IPS-NIHi11 (cell line): ENCODE results near the gene DNAAF9.
"Not testable (repeated sequence)": the region's sequence is repeated elsewhere in the genome, so short reads cannot be mapped to it uniquely, and the experiment has no call there.

ENCODE experiments used
- DNase-seq: peaks from one replicate; pipeline ENCODE4 v3.0.0; 2012; ENCODE audit warnings: mixed read lengths, low spot score

DNAAF9 gene

DNA sequence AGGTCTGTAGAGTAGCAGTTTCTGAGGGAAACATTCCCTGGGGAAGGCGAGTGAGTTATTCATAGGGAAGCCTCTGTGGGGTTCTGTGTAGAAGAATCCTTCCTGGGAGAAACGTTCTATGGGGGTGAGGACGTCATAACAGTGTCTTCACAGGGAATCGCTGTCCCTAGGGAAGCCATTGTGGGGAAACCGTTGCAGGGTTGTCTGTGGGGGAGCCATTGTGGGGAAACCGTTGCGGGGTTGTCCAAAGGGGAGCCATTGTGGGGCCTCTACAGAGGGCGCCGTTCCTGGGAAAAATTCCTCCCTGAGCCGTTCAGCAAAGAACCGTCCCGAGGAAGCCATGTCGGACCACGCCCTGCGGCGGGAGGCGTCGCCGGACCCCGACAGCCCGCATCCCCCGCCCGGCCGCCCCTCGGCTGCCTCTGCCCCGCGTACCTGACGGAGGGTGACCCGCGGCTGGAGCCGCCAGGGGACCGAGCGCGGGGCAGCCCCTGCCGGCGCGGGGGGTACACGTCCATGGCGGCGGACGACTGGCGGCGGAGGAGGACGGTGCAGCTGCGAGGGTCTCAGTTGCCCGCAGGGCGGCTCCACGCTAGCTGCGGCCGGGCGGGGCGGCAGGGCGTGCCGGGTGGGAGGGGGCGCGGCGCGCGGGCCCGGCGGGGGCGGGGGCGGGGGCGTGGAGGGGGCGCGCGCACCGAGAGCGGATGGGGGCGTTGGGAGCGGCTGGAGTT, at the start of gene DNAAF9:
Gene DNAAF9, minus strand, starts transcription at position 630 of the 731 bp plus-strand sequence. Its CDS starts 112 bp downstream, at position 518.
- peak; percentile 86 for DNase-seq

DNA sequence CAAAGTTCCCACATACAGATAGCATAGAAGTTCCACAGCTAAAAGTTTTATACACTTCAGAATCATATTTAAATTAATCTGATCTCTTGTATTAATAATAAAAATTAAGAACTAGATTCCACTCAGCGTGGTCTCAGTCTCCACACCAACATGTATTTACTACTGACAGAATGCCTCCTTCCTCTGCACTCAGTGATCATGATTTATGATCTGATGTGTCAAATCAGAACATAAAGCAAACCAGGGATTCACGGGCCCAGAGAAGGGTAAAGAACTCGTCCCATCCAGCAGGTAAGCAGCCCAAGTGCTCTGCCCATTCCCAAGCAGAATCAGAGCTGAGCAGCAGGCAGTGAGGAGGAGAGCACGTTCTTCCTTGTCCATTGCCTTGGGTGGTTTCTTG, 49.2 kb upstream of the DNAAF9 start:
- no peak for DNase-seq

DNA sequence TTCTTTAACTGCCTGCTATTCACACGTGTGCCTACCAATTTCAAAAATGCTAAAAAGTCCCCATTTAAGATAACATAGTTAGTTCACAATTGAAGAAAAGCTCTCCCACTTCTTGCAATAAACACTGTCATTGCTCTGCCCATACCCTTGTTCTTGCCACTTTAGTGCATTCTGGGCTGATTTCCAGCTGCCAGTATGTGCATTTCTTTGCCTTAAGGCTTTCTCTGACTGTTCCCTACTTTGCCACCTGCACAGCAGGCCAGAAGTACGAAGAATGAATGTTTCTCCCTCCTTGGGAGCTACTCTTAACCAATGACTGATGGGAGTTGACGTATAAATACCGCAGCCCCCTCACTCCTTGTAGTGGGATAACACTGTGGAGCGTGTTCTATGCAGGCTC, 47.4 kb upstream of the DNAAF9 start:
- DNase-seq: no peak

DNA sequence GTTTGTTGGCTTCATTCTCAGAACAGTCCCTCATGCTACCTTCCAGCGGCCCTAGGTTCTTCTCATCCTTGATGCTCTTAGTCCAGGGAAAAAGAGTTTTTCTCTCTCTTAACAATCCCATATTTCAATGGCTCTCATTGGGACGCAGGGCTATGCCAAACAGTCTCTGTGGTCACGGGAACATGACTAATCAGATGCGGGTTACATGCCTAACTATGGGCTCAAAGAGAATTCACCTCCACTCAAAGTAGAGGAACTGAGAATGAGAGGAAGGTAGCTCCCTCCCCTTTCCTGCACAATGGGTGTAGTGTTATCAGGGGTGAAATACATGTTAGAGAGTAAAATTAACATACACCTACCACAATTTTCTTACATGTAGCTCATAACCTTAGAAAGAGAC, 45.2 kb upstream of the DNAAF9 start:
- no peak for DNase-seq

DNA sequence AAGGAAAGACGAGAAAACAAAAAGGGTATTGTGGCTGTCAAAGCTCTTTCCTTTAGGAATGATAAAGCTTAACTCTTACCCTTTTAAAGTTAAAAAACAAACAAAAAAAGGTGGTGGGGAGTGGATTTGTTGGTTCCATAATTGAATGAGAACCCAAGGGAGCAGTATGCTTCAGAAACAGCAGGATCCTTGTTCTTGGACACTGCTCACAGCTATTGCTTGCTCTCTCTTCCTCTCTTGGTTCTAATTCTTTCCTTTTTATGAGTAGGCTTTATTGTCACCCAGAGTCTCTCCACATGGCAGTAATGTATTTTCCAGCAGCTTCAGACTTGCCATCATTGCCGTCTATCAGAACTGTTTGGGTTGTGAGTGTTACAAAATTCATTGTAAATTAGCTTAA, 44.7 kb upstream of the DNAAF9 start:
- DNase-seq: no peak

DNA sequence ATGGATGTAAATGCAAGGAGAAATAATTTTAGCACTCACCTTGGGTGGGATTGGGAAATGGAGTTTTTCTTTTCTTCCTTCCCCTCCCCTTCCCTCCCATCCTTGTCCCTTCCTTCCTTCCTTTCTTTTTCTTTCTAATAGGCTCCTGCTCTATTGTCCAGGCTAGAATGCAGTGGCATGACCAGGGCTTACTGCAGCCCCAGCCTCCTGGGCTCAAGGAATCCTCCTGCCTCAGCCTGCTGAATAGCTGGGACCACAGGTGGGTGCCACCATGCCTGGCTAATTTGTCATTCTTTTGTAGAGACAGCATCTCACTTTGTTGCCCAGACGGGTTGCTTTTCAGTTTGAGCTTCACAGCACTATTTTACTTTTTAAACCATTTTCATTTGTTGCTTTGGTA, 41.9 kb upstream of the DNAAF9 start:
- no peak for DNase-seq

DNA sequence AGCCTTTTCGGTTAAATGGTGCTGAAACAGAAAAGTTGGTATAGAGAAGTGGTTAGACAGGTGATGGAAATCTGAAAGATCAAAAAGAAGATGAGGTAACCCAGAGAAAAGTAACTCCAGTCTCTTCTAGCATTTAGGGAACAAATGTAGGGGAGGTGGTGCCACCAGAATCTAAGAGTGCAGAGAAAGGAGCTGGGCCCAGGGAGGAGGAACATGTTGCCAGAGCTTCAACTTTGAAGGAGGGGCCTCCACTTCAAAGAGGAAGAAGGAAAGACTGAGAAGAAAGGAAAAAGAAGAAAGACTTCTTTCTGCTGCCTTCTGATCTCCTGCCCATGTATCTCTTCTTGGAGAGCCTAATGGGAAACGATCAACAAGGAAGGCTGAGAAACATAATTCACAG, 39.9 kb upstream of the DNAAF9 start:
- no peak for DNase-seq

DNA sequence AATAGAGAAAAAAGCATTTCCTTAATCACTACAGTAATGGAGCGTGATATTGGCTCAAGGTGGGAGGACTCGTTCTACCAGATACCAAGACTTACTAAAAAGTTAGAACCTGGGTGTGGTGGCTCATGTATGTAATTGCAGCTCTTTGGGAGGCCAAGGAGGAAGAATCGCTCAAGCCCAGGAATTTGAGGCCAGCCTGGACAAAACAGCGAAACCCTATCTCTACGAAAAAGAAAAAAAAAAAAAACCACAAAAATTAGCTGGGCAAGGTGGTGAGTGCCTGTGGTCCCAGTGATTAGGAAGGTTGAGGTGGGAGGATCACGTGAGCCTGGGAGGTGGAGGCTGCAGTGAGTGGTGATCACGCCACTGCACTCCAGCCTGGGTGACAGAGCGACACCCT, 39.3 kb upstream of the DNAAF9 start:
- DNase-seq: no peak

DNA sequence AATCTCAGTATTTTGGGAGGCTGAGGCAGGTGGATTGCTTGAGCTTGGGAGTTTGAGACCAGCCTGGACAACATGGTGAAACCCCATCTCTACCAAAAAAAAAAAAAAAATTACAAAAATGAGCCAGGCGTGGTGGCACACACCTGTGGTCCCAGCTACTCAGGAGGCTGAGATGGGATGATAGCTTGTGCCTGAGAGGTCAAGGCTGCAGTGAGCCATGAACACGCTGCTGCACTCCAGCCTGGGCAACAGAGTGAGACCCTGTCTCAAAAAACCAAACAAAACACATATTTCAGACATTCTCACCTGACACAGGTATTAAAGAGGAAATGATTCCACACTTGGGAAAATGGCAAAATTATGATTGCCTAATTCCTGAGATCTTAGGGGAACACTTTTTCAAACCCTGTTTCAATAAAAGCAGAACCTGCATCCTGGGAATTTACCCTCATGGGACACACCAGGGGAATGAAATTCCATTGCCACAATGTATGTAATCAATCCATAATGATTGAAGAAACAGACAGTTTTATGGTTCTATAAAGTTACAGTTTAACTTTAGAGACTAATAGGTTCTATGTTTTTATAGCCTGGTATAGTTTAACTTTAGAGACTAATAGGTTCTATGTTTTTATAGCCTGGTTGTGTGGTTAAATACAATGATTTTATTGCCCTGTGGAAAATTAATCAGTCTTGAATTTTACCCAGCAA, 29.6 kb upstream of the DNAAF9 start:
- no peak for DNase-seq

DNA sequence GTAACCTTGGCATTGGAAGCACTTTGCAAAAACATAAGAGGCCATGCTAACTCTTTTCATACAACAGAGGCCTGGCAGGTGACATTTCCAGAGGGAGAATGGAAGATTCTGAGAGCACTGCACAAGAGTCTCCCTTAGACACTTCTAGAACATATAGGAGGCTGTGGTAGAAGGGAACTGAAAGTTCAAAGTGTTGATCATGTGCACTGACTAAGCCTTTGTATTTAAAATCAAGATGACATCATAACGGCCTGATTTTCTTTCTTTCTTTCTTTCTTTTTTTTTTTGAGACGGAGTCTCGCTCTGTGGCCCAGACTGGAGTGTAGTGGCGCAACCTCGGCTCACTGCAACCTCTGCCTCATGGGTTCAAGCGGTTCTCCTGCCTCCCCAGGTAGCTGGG, 26.8 kb upstream of the DNAAF9 start:
- DNase-seq: no peak

DNA sequence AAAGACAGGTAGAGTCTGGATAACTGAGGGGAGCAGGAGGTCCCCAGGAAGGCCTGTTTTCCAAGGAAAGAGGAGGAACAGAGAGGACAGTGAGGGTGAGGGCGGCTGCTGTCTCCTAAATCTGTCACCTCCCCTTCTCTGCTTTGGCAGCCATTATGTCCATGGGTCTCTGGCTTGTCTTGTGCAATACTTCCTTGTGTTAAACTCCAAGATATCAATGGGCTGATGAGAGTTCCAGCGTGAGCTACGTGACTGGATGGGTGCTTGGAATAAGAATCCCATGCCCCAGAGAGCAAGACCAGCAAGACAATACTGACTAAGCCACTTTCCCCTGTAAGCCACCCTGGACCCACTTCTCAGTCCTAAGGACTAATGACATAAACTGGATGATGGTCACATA, 26.3 kb upstream of the DNAAF9 start:
- DNase-seq: no peak

DNA sequence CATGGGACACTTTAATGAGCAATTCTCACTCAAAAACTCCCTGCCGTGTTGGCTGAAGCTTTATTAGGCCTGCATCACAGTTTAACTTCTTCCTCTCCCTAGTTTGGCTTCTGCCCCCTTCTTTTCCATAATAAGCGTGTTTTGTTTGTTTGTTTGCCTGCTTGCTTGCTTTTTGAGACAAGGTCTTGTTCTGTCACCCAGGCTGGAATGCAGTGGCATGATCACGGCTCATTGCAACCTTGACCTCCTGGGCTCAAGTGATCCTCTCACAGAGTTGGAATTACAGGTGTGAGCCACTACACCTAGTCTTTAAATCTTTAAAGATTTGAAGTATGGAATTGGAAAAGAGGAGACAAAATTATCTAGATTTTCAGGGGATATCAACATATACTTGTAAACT, 25.4 kb upstream of the DNAAF9 start:
- DNase-seq: no peak

DNA sequence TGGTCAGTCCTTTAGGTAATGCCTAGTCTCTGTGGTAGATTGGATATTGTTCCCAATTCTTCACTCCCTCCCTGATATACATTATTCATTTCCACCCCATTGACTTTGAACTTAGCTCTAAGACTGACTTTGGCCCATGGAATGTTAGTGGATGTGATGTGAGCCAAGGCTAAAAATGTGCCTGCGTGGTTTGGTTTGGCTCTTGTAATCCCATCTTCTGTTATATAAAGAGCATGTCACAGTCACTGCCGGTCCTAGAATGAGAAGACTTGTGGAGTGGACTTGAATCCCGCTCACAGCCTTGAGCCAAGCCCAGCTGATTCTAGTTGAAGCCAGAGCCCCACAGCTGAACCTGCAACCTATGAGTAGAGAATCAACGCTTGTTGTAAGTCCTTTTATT, 23.6 kb upstream of the DNAAF9 start:
- DNase-seq: no peak

DNA sequence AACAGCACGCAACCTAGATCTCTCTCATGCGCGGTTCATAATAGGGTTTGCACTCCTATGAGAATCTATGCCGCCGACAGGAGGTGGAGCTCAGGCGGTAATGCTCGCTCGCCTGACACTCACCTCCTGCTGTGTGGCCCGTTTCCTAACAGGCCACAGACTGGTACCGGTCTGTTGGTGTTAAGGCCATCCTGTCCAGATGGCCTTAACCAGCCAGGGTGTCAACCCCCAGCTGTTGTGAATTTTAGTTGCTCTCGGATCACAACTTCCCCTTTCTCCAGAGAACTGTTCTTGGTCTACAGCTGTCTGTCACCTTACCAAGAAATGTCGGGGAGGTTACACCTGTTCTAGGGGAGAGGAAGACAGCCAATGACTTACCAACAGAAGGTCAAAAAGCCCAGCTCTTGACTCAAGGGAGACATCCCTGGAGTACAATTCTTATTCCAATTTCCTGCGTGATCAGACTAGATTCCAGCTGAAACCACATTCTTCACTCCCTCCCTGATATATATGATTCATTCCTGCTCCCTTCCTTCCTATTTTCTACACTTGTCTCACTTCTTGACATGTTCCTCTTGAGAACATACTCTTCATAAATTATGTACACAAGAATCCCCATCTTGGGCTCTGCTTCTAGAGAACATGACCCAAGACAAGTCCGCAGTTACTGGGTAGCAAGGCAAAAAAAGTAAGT, 23.1 kb upstream of the DNAAF9 start:
- DNase-seq: no peak

DNA sequence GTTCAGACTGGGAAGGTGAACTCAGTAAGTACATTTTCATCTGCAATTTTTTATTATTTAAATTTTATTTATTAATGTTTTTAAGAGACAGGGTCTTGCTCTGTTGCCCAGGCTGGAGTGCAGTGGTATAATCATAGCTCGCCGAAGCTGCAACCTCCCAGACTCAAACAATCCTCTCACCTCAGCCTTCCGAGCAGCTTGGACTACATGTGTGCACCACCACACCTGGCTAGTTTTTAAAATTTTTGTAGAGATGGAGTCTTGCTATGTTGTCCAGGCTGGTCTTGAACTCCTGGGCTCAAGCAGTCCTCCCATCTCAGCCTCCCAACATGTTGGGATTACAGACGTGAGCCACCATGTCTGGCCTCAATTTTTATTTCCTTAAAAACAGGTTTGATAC, 19.3 kb upstream of the DNAAF9 start:
- DNase-seq: not testable (repeated sequence)

DNA sequence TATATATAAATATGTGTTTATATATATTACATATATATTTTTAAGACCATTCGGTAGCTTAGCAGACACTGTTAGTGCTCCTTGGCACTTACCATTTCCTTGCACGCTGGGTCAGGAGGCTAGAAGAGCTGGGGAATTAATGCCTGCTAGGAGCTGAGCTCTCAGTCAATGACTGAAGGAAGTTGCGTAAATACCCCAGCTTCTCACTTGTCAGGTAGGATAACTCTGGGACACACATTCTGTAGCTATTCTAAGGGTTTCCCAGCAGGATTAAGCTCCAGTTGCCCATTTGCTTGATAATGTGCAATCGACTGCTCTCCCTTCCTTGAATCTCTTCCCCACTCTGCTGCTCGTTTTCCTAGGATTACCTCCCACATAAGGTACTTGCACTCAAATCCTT, 15.7 kb upstream of the DNAAF9 start:
- no peak for DNase-seq

DNA sequence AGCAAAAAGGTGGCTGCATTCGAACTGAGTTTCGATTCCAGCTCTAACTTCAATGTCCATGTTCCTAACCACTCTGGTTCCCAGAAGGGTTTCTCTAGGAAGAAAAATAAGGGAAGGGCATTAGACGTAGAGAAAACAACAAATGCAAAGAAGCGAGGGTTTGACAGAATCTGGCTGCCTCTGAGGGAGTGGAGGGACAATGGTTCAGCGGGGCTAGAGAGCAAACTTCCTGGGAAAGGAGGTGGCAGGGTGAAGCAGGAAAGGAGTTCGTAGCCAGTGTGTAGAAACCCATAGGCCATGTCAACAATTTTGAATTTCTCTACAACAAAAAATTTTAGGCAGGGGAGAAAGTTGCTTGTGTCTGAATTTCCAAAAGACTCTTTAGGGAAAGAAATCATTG, 14.5 kb upstream of the DNAAF9 start:
- DNase-seq: no peak

DNA sequence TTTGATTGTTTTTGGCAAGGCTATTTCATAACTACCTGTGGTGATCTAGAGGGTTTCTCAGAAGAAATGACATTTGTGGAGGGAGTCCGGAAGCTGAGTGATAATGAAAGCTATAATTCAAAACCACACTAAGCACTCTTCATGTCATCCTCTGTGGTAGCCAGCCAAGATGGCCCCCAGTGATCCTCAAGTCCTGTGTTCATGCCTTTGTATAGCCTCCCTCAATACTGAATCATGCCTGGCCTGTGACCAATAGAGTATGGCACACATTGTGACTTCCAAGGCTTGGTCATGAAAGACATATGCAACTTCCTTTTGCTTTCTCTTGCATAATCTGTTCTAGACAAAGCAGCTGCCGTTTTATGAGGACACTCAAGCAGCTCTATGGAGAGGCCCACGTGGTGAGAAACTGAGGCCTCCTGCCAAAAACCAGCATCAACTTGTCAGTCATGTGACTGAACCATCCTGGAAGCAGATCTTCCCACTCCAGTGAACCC, 12.8 kb upstream of the DNAAF9 start:
- DNase-seq: no peak

DNA sequence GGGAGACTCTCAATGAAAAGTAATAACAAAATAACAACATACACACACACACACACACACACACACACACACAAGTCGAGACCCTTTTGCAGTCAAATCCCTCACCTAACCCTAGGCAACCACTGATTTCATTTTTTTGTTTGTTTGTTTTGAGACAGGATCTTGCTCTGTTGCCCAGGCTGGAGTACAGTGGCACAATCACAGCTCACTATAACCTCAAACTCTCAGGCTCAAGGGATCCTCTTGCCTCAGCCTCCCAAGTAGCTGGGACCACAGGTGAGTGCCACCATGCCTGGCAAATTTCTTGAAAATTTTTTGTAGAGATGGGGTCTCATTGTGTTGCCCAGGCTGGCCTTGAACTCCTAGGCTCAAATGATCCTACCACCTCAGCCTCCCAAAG, 10.7 kb upstream of the DNAAF9 start:
- DNase-seq: not testable (repeated sequence)

DNA sequence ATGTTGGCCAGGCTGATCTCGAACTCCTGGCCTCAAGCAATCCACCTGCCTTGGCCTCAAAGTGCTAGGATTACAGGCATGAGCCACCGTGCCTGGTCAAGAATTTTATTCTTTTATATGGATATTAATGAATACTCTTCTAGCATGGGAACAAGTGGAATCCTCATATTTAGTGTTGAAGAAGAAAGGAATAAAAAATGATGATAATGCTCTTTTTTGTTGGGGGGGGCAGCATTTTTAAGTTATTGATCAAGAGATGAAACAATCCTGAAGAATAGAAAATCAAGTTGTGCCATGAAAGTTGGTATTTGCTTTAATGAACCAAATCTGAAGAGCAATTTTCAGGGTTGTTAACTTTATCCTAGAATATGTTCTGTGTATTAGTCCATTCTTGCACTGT, 6.7 kb upstream of the DNAAF9 start:
- no peak for DNase-seq

DNA sequence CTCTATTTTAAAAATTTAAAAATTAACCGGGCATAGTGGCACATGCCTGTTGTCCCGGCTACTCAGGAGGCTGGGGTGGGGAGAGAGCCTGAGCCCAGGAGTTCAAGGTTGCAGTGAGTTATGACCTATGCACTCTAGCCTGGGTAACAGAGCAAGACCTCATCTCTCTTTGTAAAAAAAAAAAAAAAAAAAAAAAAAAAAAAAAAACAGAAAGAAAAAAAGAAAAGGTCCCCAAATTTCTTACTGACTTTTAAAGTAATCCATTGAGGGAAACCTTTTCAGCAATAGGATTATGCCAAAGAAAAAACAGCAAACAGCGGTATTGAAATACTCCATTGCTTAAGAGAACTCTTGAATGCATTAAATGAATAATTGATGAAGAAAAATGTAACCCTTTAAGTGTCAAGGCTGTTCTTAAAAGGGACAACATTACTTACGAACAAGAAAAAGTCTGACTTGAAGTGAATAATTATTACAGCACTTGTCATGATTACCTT, 6.0 kb upstream of the DNAAF9 start:
- no peak for DNase-seq

DNA sequence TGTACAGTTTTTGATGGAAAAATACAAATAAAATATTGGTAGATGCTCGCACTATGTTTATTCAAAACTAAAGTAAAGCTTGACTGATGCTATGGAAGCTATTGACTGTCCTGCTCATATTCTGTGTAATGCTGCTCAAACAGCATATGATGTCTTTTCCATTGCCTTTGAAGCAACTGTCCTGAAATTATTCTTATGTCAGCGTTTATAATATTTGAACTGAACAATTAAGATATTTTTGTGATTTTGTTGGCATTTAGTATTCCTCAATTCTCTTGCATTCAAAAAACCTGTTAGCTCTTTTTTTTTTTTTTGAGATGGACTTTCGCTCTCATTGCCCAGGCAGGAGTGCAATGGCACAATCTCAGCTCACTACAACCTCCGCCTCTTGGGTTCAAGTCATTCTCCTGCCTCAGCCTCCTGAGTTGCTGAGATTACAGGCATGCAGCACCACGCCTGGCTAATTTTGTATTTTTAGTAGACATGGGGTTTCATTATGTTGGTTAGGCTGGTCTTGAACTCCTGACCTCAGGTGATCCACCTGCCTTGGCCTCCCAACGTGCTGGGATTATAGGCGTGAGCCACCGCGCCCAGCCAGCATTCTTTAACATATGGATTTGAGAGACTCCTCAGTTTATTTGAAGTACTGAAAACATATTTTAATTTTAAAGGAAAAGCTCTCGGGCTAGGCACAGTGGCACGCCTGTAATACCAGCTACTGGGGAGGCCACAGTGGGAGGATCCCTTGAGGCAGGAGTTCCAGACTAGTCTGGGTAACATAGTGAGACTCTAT, 5.3 kb upstream of the DNAAF9 start:
- DNase-seq: no peak
